MM.1S (cell line): ENCODE measurements around the gene CD109.

Experiments
- DNase-seq: peaks from one replicate; pipeline ENCODE4 v3.0.0-alpha.2; 2015
- H2AFZ ChIP-seq: fragments of 300-600 bp; sonication (generic); 2 replicates; pipeline ENCODE4 v1.6.0; 2016; ENCODE audit warnings: antibody characterized with exemption, low read length
- H3F3A ChIP-seq: fragments of 300-600 bp; sonication (generic); 2 replicates; pipeline ENCODE4 v1.6.1; 2016; ENCODE audit warnings: mild to moderate bottlenecking, antibody characterized with exemption, low read length, moderate library complexity, mixed read lengths; ENCODE audit not compliant: insufficient read depth
- H3K27ac ChIP-seq: fragments of 300-600 bp; sonication (generic); 2 replicates; pipeline ENCODE4 v1.5.1; 2016; ENCODE audit warnings: mild to moderate bottlenecking, low read length
- H3K27me3 ChIP-seq: fragments of 300-600 bp; sonication (generic); replicated peaks from 2 replicates; pipeline ENCODE4 v1.6.0; 2016; ENCODE audit warnings: low read length; ENCODE audit not compliant: insufficient read depth
- H3K36me3 ChIP-seq: fragments of 300-600 bp; sonication (generic); replicated peaks from 2 replicates; pipeline ENCODE4 v1.6.1; 2016; ENCODE audit warnings: mild to moderate bottlenecking, low read length, mixed read lengths; ENCODE audit not compliant: insufficient read depth
- H3K4me1 ChIP-seq: fragments of 300-600 bp; sonication (generic); 2 replicates; pipeline ENCODE4 v1.6.1; 2016; ENCODE audit warnings: low read length, mixed read lengths
- H3K4me2 ChIP-seq: fragments of 300-600 bp; sonication (generic); 2 replicates; pipeline ENCODE4 v1.6.0; 2016; ENCODE audit warnings: low read depth, low read length
- H3K4me3 ChIP-seq: fragments of 300-600 bp; sonication (generic); 2 replicates; pipeline ENCODE4 v1.5.1; 2016; ENCODE audit warnings: low read length, mixed read lengths
- H3K79me2 ChIP-seq: fragments of 300-600 bp; sonication (generic); 2 replicates; pipeline ENCODE4 v1.6.1; 2016; ENCODE audit warnings: mixed run types, low read length, mixed read lengths
- H3K9ac ChIP-seq: fragments of 300-600 bp; sonication (generic); 2 replicates; pipeline ENCODE4 v1.6.1; 2016; ENCODE audit warnings: low read length, mixed read lengths
- H3K9me2 ChIP-seq: fragments of 300-600 bp; sonication (generic); replicated peaks from 2 replicates; pipeline ENCODE4 v1.6.1; 2016; ENCODE audit warnings: mild to moderate bottlenecking, low read length, mixed read lengths; ENCODE audit not compliant: insufficient read depth
- H3K9me3 ChIP-seq: fragments of 300-600 bp; sonication (generic); replicated peaks from 2 replicates; pipeline ENCODE4 v1.6.1; 2016; ENCODE audit warnings: mild to moderate bottlenecking, low read length, mixed read lengths; ENCODE audit not compliant: insufficient read depth
- H4K20me1 ChIP-seq: fragments of 300-600 bp; sonication (generic); 2 replicates; pipeline ENCODE4 v1.6.1; 2016; ENCODE audit warnings: mild to moderate bottlenecking, low read length, moderate library complexity, mixed read lengths; ENCODE audit not compliant: insufficient read depth
- EZH2 ChIP-seq: fragments of 300-600 bp; sonication (generic); optimal IDR thresholded peaks from 2 replicates; pipeline ENCODE3; 2017; ENCODE audit warnings: low read depth, mild to moderate bottlenecking, antibody characterized with exemption, low read length, mixed read lengths
- EZH2phosphoT487 ChIP-seq: fragments of 300-600 bp; sonication (generic); IDR thresholded peaks from 2 replicates; pipeline ENCODE4 v1.6.1; 2018; ENCODE audit warnings: antibody characterized with exemption, low read length
- TF ChIP-seq, protein P1 (sequence below): fragments of 300-600 bp; sonication (generic); IDR thresholded peaks from 2 replicates; pipeline ENCODE4 v1.5.1; 2016; ENCODE audit warnings: antibody characterized with exemption, low read length, mixed read lengths

The CD109 gene

DNA sequence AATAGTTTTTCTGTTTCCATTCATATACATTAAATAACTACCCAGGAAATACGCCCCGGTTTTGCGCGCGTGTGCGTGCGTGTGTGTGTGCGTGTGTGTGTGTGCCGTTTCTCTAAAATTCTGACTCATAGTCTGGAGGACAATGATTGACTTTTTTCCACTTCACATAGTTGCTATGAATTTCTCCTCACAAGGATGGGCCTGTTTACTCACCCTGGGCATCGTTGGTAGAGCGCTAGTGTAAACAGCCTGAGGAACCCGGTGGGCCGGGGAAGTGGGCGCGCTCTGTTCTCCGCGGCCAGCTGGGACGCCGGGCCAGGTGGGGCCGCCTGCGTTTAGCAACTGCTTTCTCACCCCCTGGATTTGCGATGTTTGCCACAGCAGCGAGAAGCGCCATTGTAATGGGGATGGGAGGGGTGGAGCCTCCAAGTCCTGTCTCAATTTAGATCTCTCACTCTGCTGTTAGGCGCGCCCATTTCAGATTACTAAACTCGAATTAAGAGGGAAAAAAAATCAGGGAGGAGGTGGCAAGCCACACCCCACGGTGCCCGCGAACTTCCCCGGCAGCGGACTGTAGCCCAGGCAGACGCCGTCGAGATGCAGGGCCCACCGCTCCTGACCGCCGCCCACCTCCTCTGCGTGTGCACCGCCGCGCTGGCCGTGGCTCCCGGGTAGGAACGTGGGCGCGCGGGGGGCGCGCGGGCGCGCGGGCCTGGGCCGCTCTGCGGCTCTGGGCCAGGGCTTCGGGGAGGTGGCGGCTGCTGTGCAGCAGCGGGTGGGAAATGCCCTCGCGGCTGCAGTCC lies at the start of gene CD109:
Gene CD109, plus strand, starts transcription at position 585 of the 803 bp plus-strand sequence. Its CDS starts 13 bp downstream, at position 598.
- H3K36me3 ChIP-seq = no peaks in the 10 kb centered on the region
- peak within 1 kb of the TSS; percentile 0; the same call in 1 of the 2 replicates for H3K27ac ChIP-seq
- H2AFZ ChIP-seq = peak within 1 kb of the TSS; percentile 71
- H3K27me3 ChIP-seq = no peaks in the 10 kb centered on the region
- peak within 1 kb of the TSS; percentile 60 for H3K4me3 ChIP-seq
- peak within 1 kb of the TSS; percentile 69 for H3K4me2 ChIP-seq
- H3K9me2 ChIP-seq = no peaks in the 10 kb centered on the region
- peak within 1 kb of the TSS; percentile 44; the same call in 1 of the 2 replicates for H3K9ac ChIP-seq
- no peaks in the 10 kb centered on the region for H4K20me1 ChIP-seq
- peaks cover 16% of the 10 kb centered on the region for H3K4me1 ChIP-seq
- no peaks in the 10 kb centered on the region for H3F3A ChIP-seq
- no peak for TF ChIP-seq EZH2
- no peak for TF ChIP-seq EZH2phosphoT487
- TF ChIP-seq, protein P1, sequence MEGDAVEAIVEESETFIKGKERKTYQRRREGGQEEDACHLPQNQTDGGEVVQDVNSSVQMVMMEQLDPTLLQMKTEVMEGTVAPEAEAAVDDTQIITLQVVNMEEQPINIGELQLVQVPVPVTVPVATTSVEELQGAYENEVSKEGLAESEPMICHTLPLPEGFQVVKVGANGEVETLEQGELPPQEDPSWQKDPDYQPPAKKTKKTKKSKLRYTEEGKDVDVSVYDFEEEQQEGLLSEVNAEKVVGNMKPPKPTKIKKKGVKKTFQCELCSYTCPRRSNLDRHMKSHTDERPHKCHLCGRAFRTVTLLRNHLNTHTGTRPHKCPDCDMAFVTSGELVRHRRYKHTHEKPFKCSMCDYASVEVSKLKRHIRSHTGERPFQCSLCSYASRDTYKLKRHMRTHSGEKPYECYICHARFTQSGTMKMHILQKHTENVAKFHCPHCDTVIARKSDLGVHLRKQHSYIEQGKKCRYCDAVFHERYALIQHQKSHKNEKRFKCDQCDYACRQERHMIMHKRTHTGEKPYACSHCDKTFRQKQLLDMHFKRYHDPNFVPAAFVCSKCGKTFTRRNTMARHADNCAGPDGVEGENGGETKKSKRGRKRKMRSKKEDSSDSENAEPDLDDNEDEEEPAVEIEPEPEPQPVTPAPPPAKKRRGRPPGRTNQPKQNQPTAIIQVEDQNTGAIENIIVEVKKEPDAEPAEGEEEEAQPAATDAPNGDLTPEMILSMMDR = no peak
- H3K9me3 ChIP-seq = no peaks in the 10 kb centered on the region
- H3K79me2 ChIP-seq = no peaks in the 10 kb centered on the region
- DNase-seq = no peak

DNA sequence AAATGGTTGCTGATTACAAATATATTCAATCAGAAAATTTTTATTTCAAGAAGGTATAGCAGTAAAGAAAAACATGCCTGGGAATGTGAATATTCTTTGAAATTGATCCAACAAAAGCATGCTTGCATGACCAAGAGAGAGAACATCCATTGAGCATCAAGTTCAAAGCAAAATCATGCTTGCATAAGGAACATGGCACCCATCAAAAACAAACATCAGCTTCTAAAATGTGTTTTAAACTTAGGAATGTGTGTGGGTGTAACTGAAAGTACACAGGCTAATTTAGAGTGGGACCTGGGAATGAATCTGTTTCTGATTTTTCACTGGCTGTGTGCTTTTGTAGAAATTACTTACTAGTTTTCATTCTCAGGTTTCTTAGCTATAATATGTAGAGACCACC lies 47.8 kb upstream of the CD109 start:
- H2AFZ ChIP-seq = no peak overlapping the region
- H3K4me1 ChIP-seq = peaks cover 4% of the 10 kb centered on the region; the same call in 1 of the 2 replicates
- no peaks in the 10 kb centered on the region for H3K27me3 ChIP-seq
- H3K9me3 ChIP-seq = no peaks in the 10 kb centered on the region
- H3K36me3 ChIP-seq = no peaks in the 10 kb centered on the region
- no peak overlapping the region for H3K27ac ChIP-seq
- no peak for DNase-seq
- TF ChIP-seq, protein P1 = no peak
- TF ChIP-seq EZH2phosphoT487 = no peak
- peaks cover 11% of the 10 kb centered on the region for H3K79me2 ChIP-seq
- no peaks in the 10 kb centered on the region for H4K20me1 ChIP-seq
- no peak overlapping the region for H3K9ac ChIP-seq
- no peak overlapping the region for H3K4me2 ChIP-seq
- peaks cover 6% of the 10 kb centered on the region for H3F3A ChIP-seq
- no peak overlapping the region for H3K4me3 ChIP-seq
- H3K9me2 ChIP-seq = no peaks in the 10 kb centered on the region

DNA sequence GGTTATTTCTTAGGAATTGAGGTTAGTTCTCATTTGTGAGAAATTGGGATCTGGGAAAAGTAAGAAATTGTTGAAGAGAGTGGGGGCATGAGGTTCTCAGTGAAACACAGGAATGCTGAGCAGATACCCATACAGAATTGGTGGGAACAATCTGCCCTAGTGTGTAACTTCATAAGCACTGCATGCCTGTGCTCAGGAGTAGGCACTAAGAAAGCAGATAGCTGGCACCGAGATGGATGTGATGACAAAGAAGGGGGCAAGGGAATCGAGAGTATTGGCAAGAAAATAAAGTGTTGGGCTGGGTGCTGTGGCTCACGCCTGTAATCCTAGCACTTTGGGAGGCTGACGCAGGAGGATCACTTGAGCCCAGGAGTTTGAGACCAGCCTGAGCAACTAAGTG lies 46.2 kb upstream of the CD109 start:
- H3F3A ChIP-seq = peaks cover 18% of the 10 kb centered on the region
- H3K36me3 ChIP-seq = no peaks in the 10 kb centered on the region
- no peaks in the 10 kb centered on the region for H3K9me2 ChIP-seq
- H3K27ac ChIP-seq = no peak overlapping the region
- no peak overlapping the region for H3K9ac ChIP-seq
- H3K4me2 ChIP-seq = no peak overlapping the region
- no peaks in the 10 kb centered on the region for H4K20me1 ChIP-seq
- H3K79me2 ChIP-seq = peaks cover 11% of the 10 kb centered on the region
- TF ChIP-seq EZH2 = no peak
- TF ChIP-seq, protein P1 = no peak
- no peak for TF ChIP-seq EZH2phosphoT487
- no peak overlapping the region for H3K4me3 ChIP-seq
- H3K9me3 ChIP-seq = no peaks in the 10 kb centered on the region
- DNase-seq = no peak
- H3K27me3 ChIP-seq = no peaks in the 10 kb centered on the region
- H3K4me1 ChIP-seq = peaks cover 4% of the 10 kb centered on the region; the same call in 1 of the 2 replicates
- H2AFZ ChIP-seq = no peak overlapping the region
